MCF 10A (cell line): ENCODE results near the gene PDXDC1. TPM values are rescaled to one million over a fixed set of nuclear protein-coding genes. Genes with fewer than 3 reads are reported as not detected.
"Not testable (repeated sequence)": the region's sequence is repeated elsewhere in the genome, so short reads cannot be mapped to it uniquely, and the experiment has no call there.

Source experiments
- BruUV-seq: library from RNA; stranded (reverse); fragments of 400-500 nt; replicated peaks from 2 replicates; lab custom pipeline; 2021; lab: Mats Ljungman, UMichigan
- CTCF ChIA-PET: fragments of 300-600 bp; sonication (Branson Sonifier 250); formaldehyde crosslinking; extraction: SDS; loops from one replicate; lab custom pipeline; 2021; ENCODE audit warnings: antibody characterized with exemption, inconsistent platforms; lab: Yijun Ruan, JAX
- POLR2A ChIA-PET: fragments of 300-600, 350-650 bp; sonication (Branson Sonifier 250); formaldehyde crosslinking; extraction: SDS; loops from one replicate; lab custom pipeline; 2020; ENCODE audit warnings: antibody characterized with exemption, inconsistent platforms; lab: Yijun Ruan, JAX
- DNase-seq: peaks from one replicate; pipeline ENCODE4 v3.0.0-alpha.2; 2018; ENCODE audit not compliant: unreplicated experiment
- H3K27ac Mint-ChIP-seq: one replicate; pipeline ENCODE4 v1.8.0; 2022; ENCODE audit warnings: mild to moderate bottlenecking, low read depth, mixed read lengths; ENCODE audit not compliant: unreplicated experiment
- H3K27me3 Mint-ChIP-seq: one replicate; pipeline ENCODE4 v1.8.0; 2022; ENCODE audit warnings: mixed read lengths; ENCODE audit not compliant: insufficient read depth, unreplicated experiment
- H3K36me3 Mint-ChIP-seq: one replicate; pipeline ENCODE4 v1.8.0; 2022; ENCODE audit warnings: mild to moderate bottlenecking, moderate library complexity, mixed read lengths; ENCODE audit not compliant: insufficient read depth, unreplicated experiment
- H3K4me1 Mint-ChIP-seq: one replicate; pipeline ENCODE4 v1.8.0; 2022; ENCODE audit warnings: mixed read lengths; ENCODE audit not compliant: insufficient read depth, unreplicated experiment
- H3K4me3 Mint-ChIP-seq: one replicate; pipeline ENCODE4 v1.8.0; 2022; ENCODE audit warnings: mild to moderate bottlenecking, moderate library complexity, mixed read lengths; ENCODE audit not compliant: unreplicated experiment
- H3K9me3 Mint-ChIP-seq: one replicate; pipeline ENCODE4 v1.8.0; 2022; ENCODE audit warnings: mixed read lengths; ENCODE audit not compliant: unreplicated experiment
- intact Hi-C: fragments of 100-400 bp; cut with micrococcal nuclease; formaldehyde crosslinking; loops from 2 replicates; pipeline ENCODE4 v1.14.1; 2022
- total RNA-seq: library from RNA; stranded (reverse); gene quantifications from 2 replicates; pipeline ENCODE4 v1.2.3, GENCODE V29; 2022
- TF ChIP-seq, protein P1 (sequence below): fragments of 200-600 bp; IDR thresholded peaks from one replicate; pipeline ENCODE4 v1.8.0; 2022; ENCODE audit warnings: antibody characterized with exemption, mild to moderate bottlenecking; ENCODE audit not compliant: unreplicated experiment

Gene PDXDC1
- total RNA-seq, 1 experiment from 2014 or later: 70.7 TPM

DNA sequence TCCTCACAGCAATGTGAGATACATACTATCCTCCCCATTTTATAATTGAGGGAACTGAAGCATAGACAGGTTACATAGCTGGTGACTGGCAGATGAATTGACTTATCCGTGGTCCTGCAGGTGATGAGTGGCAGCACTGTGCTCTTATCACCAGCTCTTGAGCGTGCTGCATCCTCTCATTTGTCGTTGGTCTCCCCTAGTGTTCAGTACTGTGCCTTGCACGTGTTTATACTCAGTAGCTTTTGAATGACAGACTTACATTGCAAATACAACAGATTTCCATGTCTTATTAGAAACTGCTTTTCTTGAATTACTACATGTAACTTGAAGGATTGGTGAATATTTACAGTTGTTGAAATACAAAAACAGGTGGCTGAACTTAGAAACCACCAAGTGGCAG is 47.4 kb downstream of the PDXDC1 start:
- H3K4me3 Mint-ChIP-seq, intact Hi-C loops, H3K27me3 Mint-ChIP-seq, BruUV-seq, H3K9me3 Mint-ChIP-seq, POLR2A ChIA-PET: not testable (repeated sequence)
- CTCF ChIA-PET: interaction anchor here (0.7 kb wide), 1 partner anchor 19 kb away, joined by 3 read pairs; no protein-coding TSS in a partner anchor
- TF ChIP-seq, protein P1, sequence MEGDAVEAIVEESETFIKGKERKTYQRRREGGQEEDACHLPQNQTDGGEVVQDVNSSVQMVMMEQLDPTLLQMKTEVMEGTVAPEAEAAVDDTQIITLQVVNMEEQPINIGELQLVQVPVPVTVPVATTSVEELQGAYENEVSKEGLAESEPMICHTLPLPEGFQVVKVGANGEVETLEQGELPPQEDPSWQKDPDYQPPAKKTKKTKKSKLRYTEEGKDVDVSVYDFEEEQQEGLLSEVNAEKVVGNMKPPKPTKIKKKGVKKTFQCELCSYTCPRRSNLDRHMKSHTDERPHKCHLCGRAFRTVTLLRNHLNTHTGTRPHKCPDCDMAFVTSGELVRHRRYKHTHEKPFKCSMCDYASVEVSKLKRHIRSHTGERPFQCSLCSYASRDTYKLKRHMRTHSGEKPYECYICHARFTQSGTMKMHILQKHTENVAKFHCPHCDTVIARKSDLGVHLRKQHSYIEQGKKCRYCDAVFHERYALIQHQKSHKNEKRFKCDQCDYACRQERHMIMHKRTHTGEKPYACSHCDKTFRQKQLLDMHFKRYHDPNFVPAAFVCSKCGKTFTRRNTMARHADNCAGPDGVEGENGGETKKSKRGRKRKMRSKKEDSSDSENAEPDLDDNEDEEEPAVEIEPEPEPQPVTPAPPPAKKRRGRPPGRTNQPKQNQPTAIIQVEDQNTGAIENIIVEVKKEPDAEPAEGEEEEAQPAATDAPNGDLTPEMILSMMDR: peak; percentile 35
- peak; percentile 57 for DNase-seq
- peaks cover 95% of the 10 kb centered on the region for H3K36me3 Mint-ChIP-seq
- H3K27ac Mint-ChIP-seq: peak overlapping the region; percentile 7
- H3K4me1 Mint-ChIP-seq: peaks cover 15% of the 10 kb centered on the region

DNA sequence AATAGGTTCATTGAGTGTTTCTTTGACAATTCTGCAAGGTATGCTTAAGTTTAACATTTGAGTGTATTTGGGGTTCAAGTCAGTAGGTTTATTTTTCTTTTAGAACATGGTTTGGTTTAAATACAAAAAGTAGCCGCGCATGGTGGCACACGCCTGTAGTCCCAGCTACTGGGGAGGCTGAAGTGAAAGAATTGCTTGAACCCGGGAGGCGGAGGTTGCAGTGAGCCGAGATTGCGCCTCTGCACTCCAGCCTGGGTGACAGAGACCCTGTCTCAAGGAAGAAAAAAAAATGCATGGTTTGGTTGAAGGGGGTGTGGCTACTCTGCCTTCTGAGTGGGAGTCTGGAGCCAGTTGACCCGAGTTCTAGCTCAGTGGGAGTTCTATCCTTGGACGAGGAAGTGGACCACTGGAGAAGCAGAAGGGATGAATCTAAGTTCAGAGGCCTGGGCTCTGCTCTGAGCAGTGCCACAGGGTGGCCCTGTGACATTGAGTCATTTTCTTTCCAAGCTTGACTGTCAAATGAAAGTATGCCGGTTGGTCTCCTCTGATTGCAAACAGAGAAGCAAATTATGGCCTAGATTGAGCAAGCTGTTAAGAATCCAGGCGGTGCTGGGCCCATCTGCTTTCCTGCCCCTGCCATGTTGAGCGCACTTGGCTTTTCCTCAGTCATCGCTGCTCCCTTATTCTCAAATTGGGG is 48.7 kb downstream of the PDXDC1 start:
- POLR2A ChIA-PET: interaction anchor here (1.6 kb wide), 1 partner anchor 48 kb away, joined by 5 read pairs; the partner anchor contains the start of gene PDXDC1
- H3K27ac Mint-ChIP-seq, BruUV-seq, H3K4me3 Mint-ChIP-seq, H3K9me3 Mint-ChIP-seq, DNase-seq, H3K27me3 Mint-ChIP-seq, intact Hi-C loops: not testable (repeated sequence)
- Mint-ChIP-seq H3K4me1 (peaks cover 15% of the 10 kb centered on the region), H3K36me3 (peaks cover 94% of the 10 kb centered on the region)
- CTCF ChIA-PET: interaction anchor here (0.6 to 0.8 kb wide), 2 partner anchors 66 to 67 kb away, joined by 3 read pairs; no protein-coding TSS in a partner anchor

DNA sequence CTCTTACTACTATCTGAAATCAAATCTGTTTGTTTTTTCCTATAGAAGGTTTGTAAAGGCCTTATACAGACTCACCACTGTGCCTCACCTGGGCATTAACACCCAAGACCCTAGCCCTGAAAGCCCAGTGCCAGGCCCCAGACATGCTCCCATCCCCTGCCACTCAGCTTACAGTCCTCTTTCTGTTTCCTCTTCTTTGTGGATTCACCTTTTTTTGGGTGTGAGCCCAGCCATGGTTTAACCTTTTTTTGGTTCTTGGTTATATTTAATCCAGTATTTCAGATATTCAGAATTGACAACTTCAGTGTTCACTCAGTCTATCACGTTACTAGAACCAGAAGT is 50.0 kb downstream of the PDXDC1 start:
- DNase-seq, CTCF ChIA-PET, intact Hi-C loops, BruUV-seq, H3K9me3 Mint-ChIP-seq, H3K4me3 Mint-ChIP-seq, H3K27me3 Mint-ChIP-seq: not testable (repeated sequence)
- Mint-ChIP-seq H3K27ac (peak overlapping the region; percentile 53), H3K4me1 (peaks cover 20% of the 10 kb centered on the region), H3K36me3 (peaks cover 94% of the 10 kb centered on the region)
- POLR2A ChIA-PET: interaction anchor here (1.6 kb wide), 1 partner anchor 50 kb away, joined by 5 read pairs; the partner anchor contains the start of gene PDXDC1

DNA sequence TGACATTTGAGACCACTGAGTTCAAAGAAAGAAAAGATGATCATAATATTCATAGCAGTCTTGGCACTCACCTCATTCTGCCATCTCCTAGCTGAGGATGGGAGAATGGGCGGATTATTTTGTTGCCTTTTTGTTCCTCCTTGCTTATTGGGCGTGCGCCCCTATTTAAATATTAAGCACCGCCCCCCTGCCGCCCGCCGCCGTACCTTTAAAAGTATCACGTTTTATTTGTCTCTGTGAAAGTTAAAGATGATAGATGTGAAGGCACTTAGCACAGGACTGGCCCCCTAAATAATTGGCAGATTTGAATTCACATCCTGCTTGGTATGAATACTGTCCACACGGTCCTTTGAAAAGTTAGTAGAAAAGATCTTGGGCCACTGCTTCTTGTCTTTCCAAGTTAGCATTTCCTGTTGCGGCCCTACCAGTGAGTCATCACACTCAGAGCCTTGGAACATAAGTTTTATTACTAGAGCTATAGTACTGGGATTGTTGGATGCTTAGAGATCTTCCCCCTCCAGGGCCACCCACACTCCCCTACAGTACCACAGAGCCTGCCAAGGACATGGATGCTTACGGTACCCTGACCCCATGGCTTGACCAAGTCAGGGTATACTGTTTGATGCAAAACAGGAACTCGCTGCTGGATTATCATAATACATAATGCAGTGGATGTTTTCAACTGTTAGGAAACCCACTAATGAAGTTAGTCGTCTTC is 50.6 kb downstream of the PDXDC1 start:
- peak overlapping the region; percentile 53 for H3K27ac Mint-ChIP-seq
- CTCF ChIA-PET: interaction anchor here (0.6 kb wide), 1 partner anchor 49 kb away, joined by 3 read pairs; no protein-coding TSS in a partner anchor
- intact Hi-C loops, H3K27me3 Mint-ChIP-seq, BruUV-seq, H3K4me3 Mint-ChIP-seq, H3K9me3 Mint-ChIP-seq, POLR2A ChIA-PET: not testable (repeated sequence)
- H3K36me3 Mint-ChIP-seq: peaks cover 90% of the 10 kb centered on the region
- H3K4me1 Mint-ChIP-seq: peaks cover 20% of the 10 kb centered on the region
- DNase-seq: peak; percentile 35

DNA sequence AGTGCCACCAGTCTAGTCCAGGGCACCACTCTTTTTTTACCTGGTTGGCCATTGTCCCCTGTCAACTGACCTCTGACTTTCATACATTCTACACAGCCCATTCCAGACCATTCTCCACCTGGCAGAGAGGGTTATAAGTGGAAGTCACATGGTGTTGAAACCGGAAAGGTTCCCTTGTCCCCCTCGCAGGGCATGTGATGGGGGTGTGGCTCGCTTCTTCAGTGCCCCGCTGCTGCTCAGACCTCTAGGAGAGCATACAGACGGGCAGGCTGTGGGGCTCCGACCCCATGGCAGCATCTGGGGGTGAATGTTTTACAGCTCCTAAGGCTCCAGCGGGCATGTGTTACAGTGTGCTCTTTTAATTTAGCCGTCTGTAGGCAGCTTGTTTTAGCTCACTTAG is 52.2 kb downstream of the PDXDC1 start:
- Mint-ChIP-seq H3K36me3 (peaks cover 90% of the 10 kb centered on the region), H3K4me1 (peaks cover 20% of the 10 kb centered on the region)
- DNase-seq, H3K9me3 Mint-ChIP-seq, CTCF ChIA-PET, H3K27ac Mint-ChIP-seq, H3K27me3 Mint-ChIP-seq, BruUV-seq, intact Hi-C loops, POLR2A ChIA-PET, H3K4me3 Mint-ChIP-seq: not testable (repeated sequence)

DNA sequence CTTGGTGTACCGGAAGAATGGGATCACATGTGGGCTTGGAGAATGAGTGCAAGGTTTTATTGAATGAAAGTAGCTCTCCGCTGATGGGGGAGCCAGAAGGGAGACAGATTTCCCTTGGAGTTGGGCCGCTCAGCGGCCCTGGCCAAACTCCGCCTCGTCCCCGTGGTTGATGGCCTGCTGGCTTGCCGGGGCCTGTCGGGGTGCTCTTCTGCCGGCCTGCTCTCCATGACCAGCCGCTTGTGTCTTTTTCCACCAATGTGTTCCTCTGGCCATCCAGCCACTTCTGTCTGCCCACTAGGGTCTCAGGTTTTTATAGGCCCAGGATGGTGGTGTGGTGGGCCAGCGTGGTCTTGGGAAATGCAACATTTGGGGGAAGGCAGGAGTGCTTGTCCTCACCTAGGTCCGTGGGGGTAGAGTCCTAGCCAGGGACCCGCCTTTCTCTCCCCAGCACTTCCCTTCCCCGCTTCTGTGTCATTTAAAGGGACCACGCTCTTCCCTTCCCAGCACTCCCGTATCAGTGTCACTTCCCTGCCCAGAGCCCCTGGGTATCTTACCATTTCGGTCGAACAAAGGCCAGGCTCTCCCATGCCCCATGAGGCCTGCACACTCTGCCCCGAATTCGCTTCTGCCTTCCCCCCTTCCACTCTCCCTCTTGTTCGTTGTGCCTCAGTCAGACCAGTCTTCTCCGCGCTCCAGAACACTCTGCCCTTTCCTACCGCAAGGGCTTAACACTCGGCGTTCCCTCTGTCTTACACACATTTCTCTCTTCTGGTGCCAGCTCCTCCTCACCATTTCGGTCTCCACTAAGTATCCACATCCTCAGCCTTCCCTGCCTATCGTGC is 52.9 kb downstream of the PDXDC1 start:
- H3K27me3 Mint-ChIP-seq, H3K9me3 Mint-ChIP-seq, BruUV-seq, H3K4me3 Mint-ChIP-seq, POLR2A ChIA-PET, intact Hi-C loops, CTCF ChIA-PET, DNase-seq: not testable (repeated sequence)
- Mint-ChIP-seq H3K27ac (peak overlapping the region; percentile 28), H3K4me1 (peaks cover 20% of the 10 kb centered on the region), H3K36me3 (peaks cover 90% of the 10 kb centered on the region)

DNA sequence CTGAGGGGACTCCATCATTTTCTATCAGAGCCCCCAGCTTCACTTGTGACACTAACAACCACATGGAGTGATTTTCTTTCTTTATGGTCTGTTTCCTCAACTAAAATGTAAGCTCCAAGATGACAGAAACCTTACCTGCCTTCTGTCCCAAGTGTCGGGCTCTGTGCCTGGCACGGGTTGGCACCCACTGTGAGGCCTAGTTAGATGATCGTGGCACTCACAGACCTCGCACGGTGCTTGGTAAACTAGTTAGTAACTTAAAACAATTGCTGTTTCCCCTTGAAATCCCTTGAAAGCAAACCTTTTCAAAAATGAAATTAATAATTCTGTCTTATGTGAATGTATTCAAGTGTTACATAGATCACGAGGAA is 53.5 kb downstream of the PDXDC1 start:
- intact Hi-C loops, H3K4me3 Mint-ChIP-seq, H3K27me3 Mint-ChIP-seq, H3K9me3 Mint-ChIP-seq, POLR2A ChIA-PET, BruUV-seq, DNase-seq: not testable (repeated sequence)
- H3K4me1 Mint-ChIP-seq: peaks cover 20% of the 10 kb centered on the region
- H3K36me3 Mint-ChIP-seq: peaks cover 90% of the 10 kb centered on the region
- CTCF ChIA-PET: interaction anchor here (0.6 kb wide), 1 partner anchor 18 kb away, joined by 3 read pairs; no protein-coding TSS in a partner anchor
- peak overlapping the region; percentile 28 for H3K27ac Mint-ChIP-seq
